PC-9 (cell line): Measurements from ENCODE around the gene HDGFL3.

Experiments used
- CTCF ChIP-seq: fragments of 200-600 bp; sonication (generic); conservative IDR thresholded peaks from 2 replicates; pipeline ENCODE4 v1.6.1; 2017; ENCODE audit warnings: mixed run types, antibody characterized with exemption, mild to moderate bottlenecking, moderate library complexity
- EZH2 ChIP-seq: fragments of 200-600 bp; sonication (generic); IDR thresholded peaks from 2 replicates; pipeline ENCODE4 v1.8.0; 2017; ENCODE audit warnings: antibody characterized with exemption, low read depth

- TF ChIP-seq CTCF = no peak
- no peak for TF ChIP-seq EZH2
Measured at GRCh38 chr15:83206526-83207008, 1.1 kb downstream of the HDGFL3 start.
